Upper lobe of left lung (tissue), 4 donors: Measurements from ENCODE around the gene MVB12B.

Experiments used
- CTCF ChIP-seq, 6 experiments: fragments of 450-650 bp in 4 of 6; fragments of 200-600 bp in 2 of 6; sonication (generic) in 2 of 6; IDR thresholded peaks; one replicate each; pipeline ENCODE4 v1.5.1; 2016 to 2019; ENCODE audit warnings: antibody characterized with exemption in 6 of 6
- POLR2A ChIP-seq, 4 donors: fragments of 450-650 bp; IDR thresholded peaks; one replicate each; pipeline ENCODE4 v1.5.1; 2016 to 2017; ENCODE audit warnings: antibody characterized with exemption in 4 of 4, mild to moderate bottlenecking in 2 of 4
- POLR2AphosphoS5 ChIP-seq, 2 donors: sonication (generic); formaldehyde crosslinking; IDR thresholded peaks; one replicate each; pipeline ENCODE4 v1.5.1; 2017; ENCODE audit warnings: antibody characterized with exemption in 2 of 2

GRCh38 chr9:126464694-126465441, 138.2 kb downstream of the MVB12B start:
- no peak for TF ChIP-seq CTCF (IDR thresholded peaks at IDR 0.05)
- TF ChIP-seq POLR2A (IDR thresholded peaks at IDR 0.05): no peak
- TF ChIP-seq POLR2AphosphoS5 (IDR thresholded peaks at IDR 0.05): no peak
